GM18498 (cell line): ENCODE results near the gene CLCNKB.
"Not testable (repeated sequence)": the region's sequence is repeated elsewhere in the genome, so short reads cannot be mapped to it uniquely, and the experiment has no call there.

Experiments used
- ATAC-seq: cut with Tn5 transposase; IDR thresholded peaks from one replicate; pipeline ENCODE4 v1.9.1; 2021; ENCODE audit warnings: mild to moderate bottlenecking, moderate library complexity; ENCODE audit not compliant: unreplicated experiment

Gene CLCNKB

DNA sequence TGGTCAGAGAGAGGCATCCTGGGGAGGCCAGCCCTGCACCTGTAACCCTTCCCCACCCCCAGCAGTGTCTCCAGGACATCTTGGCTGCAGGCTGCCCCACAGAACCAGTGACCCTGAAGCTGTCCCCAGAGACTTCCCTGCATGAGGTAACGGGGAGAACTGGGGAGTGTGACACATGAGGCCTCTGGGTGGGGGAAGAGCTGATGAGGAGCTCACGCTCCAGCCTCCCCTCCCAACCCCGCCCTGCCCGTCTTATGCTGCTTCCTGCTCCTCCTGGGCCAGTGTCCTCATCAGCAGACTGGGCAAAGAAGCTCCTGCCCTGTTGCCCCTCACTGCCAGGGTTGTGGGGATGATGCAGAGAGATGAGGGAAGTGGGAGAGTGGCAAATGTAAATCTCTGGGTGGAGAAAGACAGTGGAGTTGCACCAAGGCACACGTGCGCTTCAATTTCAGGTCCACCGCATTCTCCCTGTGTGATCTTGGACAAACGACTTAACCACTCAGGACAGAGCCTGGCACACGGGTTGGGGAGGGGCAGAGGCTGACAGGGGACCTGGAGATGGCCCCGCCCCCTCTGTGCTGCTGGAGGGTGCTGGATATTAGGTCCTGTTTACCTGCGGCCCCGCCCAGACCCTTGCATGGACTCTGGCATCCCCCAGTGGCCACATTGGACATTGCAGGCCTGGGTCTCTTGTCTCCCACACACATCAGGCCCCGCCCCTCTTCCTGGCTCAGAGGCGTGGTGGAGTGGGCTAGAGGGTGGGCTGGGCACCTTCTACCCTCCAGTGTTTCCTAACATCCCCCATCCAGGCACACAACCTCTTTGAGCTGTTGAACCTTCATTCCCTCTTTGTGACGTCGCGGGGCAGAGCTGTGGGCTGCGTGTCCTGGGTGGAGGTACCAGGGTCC lies 12.3 kb downstream of the CLCNKB start:
- peak; percentile 58 for ATAC-seq

DNA sequence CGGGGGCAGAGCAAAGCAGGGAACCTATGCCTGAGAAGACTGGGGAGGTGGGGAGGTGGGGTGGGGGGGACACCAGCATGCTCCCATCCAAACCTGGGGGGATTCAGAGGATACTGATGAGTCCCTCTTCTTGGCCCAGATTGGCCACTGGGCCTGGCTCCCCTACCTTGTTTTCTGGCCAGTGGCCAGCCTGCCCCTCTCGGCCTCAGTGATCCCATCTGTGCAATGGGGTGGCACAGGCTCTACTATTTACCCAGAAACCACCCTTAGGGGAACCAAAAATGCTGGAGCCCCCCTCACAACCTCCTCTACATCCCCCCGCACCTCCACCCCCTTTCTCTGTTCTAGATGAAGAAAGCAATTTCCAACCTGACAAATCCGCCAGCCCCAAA lies 12.9 kb downstream of the CLCNKB start:
- ATAC-seq = not testable (repeated sequence)

DNA sequence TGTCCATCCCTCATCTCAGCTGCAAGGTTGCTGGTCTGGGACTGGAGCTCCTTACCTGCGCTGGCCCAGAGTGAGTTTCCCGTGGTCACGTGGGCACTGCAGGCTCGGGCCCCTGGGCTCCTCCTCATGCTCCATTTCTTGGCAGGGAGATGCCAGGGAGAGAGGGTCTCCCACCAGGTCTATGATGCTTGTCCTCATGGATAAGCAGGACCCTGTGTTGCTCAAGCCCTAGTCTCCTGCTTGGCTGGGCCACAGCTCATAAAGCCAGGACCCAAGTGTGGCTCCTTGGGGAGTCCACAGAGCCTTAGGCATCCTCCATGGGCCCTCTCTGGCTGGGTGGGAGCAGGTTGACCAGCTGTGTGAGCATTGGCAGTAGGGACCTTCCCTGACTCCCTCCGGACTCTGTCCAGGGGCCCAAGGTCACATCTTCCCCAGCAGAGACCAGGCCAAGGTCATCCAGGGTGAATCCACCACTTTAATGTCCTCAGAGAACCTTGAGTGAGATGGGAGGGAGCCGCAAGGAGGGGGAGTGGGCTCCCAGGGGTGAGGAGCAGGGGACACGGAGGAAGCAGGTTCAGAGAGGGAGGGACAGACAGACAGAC lies 13.8 kb downstream of the CLCNKB start:
- ATAC-seq = not testable (repeated sequence)

DNA sequence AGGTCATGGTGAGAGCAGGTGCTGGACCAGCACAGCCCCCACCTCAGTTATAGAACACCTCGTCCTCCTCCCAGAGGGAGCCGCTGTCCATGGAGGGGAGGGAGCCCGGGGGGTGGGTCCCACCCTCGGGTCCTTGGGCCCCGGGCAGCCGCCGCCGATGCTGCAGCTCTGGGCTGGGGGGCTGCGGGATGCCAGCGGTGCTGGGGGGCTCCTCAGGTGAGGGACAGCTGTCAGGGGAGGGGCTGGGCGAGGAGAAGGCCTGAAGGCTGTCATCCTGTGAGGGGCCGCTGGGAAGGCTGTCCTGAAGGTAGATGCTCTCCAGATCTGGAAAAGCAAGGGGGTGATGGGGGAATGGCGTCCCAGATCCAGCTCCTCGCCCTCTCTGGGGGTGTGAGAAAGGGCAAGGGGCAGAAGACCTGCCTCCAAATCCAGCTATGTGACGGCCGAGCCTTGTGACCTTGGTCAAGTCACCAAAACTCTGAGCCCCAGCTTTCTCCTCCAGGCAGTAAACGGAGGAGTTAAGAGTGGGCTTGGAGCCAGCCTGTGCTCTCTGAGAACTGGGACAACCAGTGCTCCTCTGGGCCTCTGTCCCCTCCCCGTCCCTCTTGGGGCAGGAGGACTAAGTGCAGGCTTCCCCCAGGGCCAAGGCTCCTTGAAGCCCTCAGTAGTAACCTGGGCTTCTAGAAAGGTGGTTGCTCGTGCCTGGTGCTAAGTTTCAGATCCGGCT lies 15.0 kb downstream of the CLCNKB start:
- not testable (repeated sequence) for ATAC-seq

DNA sequence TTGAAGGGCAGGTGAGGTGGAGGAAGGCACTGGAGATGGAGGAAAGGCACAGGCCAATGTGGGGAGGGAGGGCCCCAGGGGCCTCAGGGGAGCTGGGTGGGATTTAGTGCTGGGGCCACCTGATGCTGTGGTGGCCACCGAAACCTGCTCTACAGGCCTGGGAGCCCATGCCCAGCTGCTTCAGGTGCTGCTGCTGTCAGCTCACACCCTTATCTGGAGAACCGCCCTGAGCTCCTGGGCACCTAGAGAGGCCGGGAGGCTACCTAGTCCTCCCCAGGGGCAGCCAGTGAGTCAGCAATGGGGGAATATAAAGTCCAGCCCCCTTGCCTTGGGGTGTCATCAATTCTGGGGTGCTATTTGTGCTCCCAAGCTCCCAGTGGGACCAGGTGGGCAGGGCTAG lies 17.7 kb downstream of the CLCNKB start:
- ATAC-seq = no peak

DNA sequence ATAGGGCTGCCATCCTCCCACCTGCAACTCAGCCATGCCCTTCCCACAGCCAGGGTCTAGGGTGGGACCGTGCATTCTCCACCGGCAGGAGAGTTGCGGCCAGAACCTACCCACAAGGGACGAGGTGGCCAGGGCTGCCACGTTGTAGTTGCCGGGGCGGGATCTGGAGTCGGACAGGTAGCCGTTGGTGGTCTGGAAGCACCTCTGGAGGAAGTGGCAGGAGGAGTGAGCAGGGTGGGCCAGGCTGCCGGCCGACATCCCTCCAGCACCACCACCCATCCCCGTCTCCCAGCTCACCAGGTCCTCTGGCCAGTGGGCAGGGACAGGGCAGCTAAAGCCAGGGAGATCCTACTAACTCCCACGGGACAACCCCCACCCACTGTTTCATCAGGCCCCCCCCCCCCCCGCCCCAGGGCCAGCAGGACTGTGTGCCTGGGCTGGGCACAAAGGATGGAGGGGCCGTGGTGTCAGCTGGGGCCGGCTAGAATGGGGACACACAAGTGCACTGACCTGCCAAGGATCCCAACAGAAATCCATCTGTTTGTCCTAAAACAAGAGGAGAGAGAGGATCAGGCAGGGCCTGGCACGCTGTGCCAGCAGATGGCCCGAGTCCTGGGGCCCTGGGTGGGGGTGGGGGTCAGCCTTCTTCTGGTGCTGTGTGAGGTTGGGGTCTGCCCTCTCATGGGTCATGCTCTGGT lies 18.6 kb downstream of the CLCNKB start:
- ATAC-seq = not testable (repeated sequence)

DNA sequence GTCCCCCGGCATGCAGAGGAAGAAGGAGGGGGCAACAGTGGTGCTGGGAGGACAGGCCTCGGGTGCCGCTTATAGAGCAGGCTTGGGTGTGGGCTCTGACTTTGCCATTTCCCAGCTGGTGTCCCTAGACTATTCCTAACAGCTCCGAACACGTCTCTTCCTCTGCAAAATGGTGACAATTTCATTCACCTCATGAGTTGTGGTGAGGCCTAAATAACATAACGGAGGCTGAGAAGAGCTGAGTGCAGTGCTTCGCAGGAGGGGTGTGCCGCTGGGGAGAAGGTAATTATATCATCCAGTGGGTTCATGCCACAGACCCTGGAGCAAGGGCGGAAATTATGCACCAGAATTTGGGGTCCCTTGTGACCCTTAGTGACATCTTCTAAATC lies 19.1 kb downstream of the CLCNKB start:
- not testable (repeated sequence) for ATAC-seq

DNA sequence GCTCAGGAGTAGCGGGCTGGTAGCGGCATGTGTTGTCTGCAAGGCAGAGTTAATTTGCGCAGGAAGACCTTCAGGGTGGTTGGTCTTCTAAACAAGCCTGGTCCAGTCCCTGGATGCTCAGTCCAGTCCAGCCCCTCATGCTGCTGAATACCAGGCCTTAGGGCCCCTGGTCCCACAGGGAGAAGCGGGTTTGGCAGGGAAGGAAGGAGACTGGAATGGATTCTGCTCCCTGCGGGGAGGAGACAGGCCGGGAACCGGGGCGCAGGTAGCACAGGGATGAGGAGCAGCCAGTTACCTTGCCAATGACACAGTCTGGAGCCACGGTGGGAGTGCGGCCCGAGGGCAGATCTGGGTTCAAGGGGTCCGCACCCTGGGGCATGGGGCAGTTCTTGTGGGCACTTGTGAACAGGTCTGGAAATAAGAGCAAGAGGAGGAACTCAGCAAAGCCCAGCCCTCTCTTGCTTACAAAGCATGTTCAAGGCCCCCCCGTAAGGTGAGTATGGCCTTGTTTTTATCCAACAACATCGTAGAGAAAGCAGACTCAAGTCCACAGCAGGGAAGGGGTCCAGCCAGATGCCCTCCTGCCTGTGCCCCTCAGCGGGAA lies 19.7 kb downstream of the CLCNKB start:
- ATAC-seq = no peak

DNA sequence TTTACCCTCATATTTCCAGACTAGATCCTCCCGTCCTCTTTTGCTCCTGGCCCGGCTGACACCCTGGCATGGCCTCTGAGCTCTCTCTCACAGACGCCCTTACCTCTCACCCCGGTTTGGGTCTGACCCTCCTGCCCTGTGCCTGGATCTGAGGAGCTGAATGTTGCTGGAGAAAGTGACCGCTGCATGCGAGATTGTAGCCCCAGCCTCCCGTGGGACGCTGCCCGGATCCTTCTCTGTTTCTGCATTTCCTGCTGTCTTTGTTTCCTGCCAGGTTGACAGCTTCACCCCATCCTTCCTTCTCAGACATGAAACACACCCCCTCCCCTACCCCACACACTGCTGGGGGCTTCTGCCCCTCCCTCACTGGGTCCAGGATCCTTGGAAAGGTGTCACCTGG lies 20.3 kb downstream of the CLCNKB start:
- ATAC-seq = no peak

DNA sequence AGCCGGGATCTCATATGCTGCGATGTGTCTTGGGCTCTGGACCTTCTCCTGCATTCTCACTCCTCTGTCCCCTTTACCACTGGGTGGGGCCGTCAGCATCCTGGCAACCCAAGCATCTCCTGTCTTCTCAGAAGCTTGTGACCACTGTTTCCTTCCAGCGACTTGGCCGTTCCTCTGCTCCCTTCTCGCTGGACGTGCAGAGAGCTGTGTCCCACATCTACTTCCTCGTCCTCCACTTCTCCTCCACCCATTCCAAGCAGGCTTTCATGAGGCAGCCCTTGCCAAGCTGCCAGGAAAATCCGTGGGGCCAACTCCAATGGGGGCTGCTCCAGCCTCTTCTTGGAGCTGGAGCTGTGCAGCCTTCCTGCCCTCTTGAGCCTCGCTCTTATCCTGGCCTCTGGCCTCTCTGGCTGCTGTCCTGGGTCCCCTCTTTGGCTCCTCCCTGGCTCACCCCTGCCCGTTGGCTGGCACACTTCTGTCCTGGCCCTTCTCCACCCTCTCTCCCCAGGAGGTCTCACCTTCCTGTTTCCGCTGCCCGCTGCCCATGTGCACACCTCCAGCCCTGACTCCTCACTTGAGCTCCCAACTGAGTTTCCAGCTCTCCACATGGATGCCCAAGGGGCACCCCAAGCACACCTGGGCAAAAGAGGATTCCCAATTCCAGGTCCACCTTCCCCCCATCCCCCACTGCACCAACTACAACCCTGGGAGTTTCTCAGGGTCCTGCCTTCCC lies 21.1 kb downstream of the CLCNKB start:
- no peak for ATAC-seq

DNA sequence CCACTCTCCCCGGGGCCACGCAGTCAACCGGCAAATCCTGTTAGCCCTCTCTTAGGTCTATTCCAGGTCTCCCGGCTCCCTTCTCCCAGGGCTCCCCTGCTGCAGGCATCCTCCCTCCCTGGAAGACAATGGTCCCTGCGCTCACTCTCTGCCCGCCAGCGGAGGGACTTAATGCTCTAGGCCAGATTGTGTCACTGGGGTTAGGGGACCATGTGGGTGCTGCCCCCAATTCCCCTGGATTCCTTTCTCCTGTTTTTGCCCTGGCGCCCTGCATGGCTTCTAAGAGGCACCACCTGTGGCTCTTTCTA lies 21.6 kb downstream of the CLCNKB start:
- no peak for ATAC-seq

DNA sequence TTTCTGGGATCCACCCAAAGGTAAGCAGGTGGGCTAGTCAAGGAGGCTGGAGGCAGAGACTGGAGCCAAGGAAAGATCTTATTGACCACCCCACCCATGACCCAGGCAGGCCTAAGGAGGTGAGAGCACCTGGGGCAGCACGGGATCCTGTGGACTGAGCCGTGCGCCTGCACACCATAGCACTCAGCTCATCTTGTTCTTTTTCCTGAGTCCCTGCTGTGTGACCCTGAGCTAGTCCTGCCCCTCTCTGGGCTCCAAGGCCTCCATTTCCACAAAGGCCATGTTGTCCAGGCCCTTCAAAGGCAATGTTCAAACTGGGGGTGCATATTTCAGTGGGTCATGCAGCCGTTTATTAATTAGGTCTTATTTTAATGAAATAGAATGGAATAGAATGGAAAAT lies 22.7 kb downstream of the CLCNKB start:
- no peak for ATAC-seq

DNA sequence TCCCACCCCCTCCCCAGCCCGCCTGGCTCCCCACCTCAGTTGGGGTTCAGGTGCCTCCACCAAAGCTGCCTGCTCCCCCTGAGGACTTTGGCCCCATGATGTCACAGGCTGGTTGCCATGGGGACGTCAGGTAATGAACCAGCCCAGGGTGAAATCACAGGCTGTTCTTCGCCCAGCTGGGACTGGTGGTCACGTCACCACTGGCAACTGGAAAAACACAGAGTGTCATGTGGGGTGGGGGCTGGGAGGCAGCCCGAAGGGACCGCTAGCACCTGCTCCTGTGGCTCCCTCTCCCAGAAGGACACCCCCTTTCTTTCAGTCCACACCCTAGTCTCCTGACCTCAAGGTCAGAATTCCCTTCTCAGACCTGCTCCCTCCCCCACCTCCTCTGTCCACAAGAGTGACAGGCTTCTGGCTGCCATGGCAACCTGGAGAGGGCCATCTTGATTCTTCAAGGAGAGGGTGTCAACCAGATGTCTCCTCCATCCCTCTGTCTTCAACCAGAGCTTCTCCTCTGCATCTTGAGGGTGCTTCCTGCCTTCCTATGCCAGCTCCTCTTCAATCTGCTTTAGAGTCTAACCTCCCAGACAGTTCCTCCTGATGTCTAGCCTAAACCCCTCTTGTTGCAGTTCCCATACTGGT lies 23.7 kb downstream of the CLCNKB start:
- no peak for ATAC-seq

DNA sequence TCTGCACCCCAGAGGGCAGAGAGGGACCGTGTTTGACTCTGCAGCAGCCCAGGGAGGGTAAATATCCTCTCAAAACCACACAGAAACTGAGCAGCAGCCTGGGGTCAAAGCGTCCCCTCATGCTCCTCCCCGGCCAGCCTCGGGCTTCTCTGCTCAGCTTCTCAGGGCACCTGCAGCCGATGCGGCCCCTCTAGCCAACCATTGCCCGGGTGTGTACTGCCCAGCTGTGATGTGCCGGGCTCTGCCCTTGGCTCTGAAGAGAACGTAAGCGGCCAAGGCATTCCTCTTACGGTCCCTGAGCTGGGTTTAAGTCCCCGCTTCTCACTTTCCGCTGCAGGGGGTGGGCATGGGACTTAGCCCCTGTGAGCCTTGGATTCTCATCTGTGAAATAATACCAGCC lies 24.4 kb downstream of the CLCNKB start:
- no peak for ATAC-seq

DNA sequence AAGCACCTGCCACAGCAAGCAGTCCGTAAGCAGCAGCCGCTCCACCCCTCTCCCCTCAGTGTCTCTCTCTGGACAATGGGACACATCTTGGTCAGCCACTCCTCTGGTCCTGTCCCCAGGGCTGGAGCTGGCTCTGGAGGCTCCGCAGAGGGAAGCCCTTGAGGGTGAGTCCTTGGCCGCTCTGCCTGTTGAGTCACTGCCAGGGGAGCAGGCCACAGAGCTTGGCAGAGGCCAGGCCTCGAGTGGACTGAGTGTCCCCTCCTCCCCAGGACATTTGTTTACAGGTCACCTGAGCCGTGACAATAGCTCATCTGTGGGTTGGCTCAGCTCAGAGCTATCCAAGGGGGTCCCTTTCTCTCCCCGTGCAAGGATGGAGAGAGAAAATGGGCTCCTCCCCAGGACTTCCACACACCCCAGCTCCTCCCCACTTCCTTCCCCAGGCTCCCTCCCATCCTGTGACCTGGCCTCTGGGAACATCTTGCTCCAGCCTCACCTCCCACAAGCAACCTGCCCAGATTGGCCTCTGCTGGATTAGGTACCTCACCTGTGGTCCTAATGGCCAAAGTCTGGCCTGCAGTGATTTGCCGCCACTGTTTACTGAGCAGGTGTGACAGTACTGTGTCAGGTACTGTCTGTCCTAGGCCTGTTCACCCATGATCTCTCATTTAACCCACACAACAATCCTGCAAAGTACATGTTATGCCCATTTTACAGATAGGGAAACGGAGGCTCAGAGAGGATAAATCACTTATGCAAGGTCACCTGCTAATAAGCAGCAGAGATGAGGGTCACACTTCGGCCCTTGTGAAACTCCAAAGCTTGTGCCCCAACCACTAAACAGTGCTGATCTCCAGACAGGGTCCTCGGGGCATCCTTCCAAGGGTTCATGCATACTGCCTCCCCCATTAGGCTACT lies 25.0 kb downstream of the CLCNKB start:
- no peak for ATAC-seq

DNA sequence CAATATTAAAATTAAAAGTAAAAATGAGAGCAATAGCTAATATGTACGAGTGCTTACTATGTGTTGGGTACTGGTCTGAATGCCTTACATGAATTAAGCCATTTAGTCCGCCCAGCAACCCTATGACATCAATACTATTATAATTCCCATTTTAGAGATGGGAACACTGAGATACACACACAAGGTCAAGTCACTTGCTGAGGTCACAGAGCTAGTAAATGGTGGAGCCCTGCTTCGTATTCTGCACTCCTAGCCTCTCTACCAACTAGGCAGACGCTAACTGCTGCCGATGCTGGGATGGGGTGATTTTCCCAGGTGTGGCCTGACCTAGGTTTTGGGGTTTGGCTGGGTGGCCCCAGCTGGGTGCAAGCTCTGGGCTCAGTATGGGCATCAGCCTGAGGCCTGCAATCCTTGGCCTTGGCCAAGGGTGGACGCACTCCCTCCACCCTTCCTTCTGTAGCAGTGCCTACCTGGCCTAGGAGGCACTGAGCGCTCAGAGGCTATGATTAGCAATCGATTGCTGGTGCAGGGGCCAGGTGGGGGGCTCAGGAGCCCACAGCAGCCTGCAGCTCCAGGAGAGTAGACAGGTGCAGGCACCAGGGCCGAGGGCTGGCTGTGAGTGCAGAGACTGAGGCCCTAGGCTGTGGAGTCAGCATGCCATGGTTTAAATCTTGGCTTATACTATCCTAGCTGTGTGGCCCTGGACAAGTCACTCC lies 27.2 kb downstream of the CLCNKB start:
- ATAC-seq = no peak

DNA sequence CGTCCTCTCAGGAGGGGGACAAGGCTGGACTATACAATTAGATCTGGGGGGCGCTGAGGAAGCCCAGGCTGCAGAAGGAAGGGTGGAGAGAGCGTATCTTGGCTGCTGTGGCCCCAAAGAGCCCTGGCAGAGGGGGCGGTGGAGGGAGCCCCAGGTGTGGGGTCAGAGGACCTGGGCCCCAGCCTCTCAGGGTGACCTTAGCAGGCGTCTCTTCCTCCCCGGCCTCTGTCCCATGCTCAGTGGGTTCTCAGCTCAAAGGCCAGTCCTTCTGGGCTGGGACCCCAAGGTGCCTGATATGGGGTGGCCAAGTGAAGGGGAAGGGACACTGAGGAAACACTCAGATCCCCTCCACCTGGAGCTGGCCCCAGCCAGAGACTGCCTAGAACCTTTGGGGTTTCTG lies 28.0 kb downstream of the CLCNKB start:
- ATAC-seq = no peak

DNA sequence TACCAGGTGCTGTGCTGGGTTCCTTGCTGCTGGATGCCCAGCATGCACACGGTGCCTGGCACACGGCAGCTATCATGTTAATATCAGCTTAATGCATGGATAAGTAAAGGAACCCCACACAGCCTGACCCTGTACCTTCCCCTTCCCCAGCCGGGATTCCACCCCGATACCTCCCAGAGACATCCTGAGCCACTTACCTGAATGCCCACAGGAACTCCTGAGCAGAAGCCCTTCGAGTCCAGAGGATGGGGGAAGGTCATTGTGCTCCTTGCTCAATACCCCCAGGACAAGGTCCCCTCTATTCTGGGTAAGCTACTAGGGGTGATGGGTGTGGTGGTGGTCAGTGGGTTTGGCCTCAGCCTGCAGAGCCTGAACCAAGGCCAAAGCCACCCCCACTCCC lies 28.5 kb downstream of the CLCNKB start:
- ATAC-seq = no peak
